ENCODE results near the gene PCDHGA4. TPM values are rescaled to one million over a fixed set of nuclear protein-coding genes. Genes with fewer than 3 reads are reported as not detected.

PCDHGA4 gene
- total and polyA plus RNA-seq, 2 of the 13 experiments (the other 11 are each of a cell fraction or from before 2014, with no cell fraction given): 0.49 to 0.58 TPM

DNA sequence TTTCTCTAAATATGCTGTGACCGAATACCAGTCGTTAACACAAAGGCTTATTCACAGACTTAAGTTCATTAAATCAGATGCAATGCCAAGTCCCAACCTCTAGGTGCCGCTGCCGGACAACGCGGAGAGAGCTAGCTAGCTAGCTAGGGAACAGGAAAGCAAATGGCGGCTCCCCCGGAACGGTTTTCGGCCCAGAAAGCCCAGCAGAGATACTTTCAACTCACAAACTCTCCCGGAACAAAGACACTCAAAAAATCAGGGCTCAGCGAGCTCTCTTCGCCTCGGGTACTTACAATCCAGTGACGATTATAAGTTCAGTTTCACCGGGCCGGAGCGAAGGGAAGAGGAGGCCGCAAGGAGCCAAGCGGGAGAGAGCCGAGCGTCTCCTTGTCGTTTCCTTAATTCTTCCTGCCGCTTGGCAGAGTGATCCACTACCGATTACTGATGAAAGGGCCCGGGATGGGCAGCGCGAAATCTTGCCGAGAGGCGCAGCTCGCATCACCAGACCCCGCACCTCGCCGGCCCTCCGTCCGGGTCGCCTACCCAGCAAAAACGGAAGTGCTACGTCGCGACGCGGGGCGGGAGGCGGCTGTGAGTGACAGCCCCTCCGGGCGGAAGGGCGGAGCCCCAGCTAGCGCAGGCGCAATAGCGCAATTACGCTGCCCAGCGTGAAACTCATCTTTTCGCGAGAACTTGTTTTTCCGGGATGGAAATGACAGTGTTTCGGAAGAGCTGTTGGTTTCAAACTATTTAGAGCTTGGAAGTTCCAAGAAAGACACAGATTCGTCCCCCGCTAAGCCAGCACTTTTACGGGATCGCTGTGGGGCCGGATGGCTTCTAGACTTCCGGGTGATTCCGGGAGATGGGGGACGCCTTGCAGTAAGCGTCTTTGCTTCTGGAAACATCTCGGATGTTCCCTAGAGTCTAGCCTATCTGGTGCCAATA is 34.3 kb upstream of the PCDHGA4 start, which contains the start of gene TAF7 (continued):
- TF ChIP-seq, protein P1, sequence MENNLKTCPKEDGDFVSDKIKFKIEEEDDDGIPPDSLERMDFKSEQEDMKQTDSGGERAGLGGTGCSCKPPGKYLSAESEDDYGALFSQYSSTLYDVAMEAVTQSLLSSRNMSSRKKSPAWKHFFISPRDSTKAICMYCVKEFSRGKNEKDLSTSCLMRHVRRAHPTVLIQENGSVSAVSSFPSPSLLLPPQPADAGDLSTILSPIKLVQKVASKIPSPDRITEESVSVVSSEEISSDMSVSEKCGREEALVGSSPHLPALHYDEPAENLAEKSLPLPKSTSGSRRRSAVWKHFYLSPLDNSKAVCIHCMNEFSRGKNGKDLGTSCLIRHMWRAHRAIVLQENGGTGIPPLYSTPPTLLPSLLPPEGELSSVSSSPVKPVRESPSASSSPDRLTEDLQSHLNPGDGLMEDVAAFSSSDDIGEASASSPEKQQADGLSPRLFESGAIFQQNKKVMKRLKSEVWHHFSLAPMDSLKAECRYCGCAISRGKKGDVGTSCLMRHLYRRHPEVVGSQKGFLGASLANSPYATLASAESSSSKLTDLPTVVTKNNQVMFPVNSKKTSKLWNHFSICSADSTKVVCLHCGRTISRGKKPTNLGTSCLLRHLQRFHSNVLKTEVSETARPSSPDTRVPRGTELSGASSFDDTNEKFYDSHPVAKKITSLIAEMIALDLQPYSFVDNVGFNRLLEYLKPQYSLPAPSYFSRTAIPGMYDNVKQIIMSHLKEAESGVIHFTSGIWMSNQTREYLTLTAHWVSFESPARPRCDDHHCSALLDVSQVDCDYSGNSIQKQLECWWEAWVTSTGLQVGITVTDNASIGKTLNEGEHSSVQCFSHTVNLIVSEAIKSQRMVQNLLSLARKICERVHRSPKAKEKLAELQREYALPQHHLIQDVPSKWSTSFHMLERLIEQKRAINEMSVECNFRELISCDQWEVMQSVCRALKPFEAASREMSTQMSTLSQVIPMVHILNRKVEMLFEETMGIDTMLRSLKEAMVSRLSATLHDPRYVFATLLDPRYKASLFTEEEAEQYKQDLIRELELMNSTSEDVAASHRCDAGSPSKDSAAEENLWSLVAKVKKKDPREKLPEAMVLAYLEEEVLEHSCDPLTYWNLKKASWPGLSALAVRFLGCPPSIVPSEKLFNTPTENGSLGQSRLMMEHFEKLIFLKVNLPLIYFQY (CRISPR knock-in tag; IDR thresholded peaks at IDR 0.05; ENCODE audit: borderline replicate concordance): 0 out of 2 replicates have a peak, but pooled peaks have one; percentile 46
- TF ChIP-seq NBN (conservative IDR thresholded peaks at IDR 0.05) (no peak), NFRKB (IDR thresholded peaks at IDR 0.05) (no peak), ZNF577 (CRISPR knock-in tag; IDR thresholded peaks at IDR 0.05; ENCODE audit: borderline replicate concordance, low read depth) (no peak), MIER3 (CRISPR knock-in tag; IDR thresholded peaks at IDR 0.05; ENCODE audit: borderline replicate concordance) (peak; percentile 36; the same call in 1 of the 2 replicates), TARDBP (CRISPR knock-in tag; IDR thresholded peaks at IDR 0.05) (no peak; the same call in 1 of the 2 replicates), SRY (CRISPR knock-in tag; IDR thresholded peaks at IDR 0.05) (peak; percentile 95; the same call in 1 of the 2 replicates), ZNF709 (CRISPR knock-in tag; IDR thresholded peaks at IDR 0.05) (peak; percentile 55; the same call in 1 of the 2 replicates), PCBP1 (IDR thresholded peaks at IDR 0.05; ENCODE audit: borderline replicate concordance, low read depth, low read length) (0 out of 2 replicates have a peak, but pooled peaks have one; percentile 53), IKZF1 (IDR thresholded peaks at IDR 0.05) (no peak), KAT8 (CRISPR knock-in tag; IDR thresholded peaks at IDR 0.05) (peak; percentile 94), REL (CRISPR knock-in tag; conservative IDR thresholded peaks at IDR 0.05) (peak; percentile 91; the same call in 1 of the 2 replicates), ZNF292 (CRISPR knock-in tag; IDR thresholded peaks at IDR 0.05; ENCODE audit: borderline replicate concordance, low read depth) (no peak)
- TF ChIP-seq, protein P2, sequence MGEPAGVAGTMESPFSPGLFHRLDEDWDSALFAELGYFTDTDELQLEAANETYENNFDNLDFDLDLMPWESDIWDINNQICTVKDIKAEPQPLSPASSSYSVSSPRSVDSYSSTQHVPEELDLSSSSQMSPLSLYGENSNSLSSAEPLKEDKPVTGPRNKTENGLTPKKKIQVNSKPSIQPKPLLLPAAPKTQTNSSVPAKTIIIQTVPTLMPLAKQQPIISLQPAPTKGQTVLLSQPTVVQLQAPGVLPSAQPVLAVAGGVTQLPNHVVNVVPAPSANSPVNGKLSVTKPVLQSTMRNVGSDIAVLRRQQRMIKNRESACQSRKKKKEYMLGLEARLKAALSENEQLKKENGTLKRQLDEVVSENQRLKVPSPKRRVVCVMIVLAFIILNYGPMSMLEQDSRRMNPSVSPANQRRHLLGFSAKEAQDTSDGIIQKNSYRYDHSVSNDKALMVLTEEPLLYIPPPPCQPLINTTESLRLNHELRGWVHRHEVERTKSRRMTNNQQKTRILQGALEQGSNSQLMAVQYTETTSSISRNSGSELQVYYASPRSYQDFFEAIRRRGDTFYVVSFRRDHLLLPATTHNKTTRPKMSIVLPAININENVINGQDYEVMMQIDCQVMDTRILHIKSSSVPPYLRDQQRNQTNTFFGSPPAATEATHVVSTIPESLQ (CRISPR knock-in tag; conservative IDR thresholded peaks at IDR 0.05): peak; percentile 71; the same call in 1 of the 2 replicates
- TF ChIP-seq, protein P3, sequence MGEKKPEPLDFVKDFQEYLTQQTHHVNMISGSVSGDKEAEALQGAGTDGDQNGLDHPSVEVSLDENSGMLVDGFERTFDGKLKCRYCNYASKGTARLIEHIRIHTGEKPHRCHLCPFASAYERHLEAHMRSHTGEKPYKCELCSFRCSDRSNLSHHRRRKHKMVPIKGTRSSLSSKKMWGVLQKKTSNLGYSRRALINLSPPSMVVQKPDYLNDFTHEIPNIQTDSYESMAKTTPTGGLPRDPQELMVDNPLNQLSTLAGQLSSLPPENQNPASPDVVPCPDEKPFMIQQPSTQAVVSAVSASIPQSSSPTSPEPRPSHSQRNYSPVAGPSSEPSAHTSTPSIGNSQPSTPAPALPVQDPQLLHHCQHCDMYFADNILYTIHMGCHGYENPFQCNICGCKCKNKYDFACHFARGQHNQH (CRISPR knock-in tag; IDR thresholded peaks at IDR 0.05): peak; percentile 83; the same call in 1 of the 2 replicates
- TF ChIP-seq, protein P4, sequence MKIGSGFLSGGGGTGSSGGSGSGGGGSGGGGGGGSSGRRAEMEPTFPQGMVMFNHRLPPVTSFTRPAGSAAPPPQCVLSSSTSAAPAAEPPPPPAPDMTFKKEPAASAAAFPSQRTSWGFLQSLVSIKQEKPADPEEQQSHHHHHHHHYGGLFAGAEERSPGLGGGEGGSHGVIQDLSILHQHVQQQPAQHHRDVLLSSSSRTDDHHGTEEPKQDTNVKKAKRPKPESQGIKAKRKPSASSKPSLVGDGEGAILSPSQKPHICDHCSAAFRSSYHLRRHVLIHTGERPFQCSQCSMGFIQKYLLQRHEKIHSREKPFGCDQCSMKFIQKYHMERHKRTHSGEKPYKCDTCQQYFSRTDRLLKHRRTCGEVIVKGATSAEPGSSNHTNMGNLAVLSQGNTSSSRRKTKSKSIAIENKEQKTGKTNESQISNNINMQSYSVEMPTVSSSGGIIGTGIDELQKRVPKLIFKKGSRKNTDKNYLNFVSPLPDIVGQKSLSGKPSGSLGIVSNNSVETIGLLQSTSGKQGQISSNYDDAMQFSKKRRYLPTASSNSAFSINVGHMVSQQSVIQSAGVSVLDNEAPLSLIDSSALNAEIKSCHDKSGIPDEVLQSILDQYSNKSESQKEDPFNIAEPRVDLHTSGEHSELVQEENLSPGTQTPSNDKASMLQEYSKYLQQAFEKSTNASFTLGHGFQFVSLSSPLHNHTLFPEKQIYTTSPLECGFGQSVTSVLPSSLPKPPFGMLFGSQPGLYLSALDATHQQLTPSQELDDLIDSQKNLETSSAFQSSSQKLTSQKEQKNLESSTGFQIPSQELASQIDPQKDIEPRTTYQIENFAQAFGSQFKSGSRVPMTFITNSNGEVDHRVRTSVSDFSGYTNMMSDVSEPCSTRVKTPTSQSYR (CRISPR knock-in tag; IDR thresholded peaks at IDR 0.05; ENCODE audit: borderline replicate concordance): no peak
- TF ChIP-seq, protein P5, sequence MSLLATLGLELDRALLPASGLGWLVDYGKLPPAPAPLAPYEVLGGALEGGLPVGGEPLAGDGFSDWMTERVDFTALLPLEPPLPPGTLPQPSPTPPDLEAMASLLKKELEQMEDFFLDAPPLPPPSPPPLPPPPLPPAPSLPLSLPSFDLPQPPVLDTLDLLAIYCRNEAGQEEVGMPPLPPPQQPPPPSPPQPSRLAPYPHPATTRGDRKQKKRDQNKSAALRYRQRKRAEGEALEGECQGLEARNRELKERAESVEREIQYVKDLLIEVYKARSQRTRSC (CRISPR knock-in tag; IDR thresholded peaks at IDR 0.05; ENCODE audit: low read depth): 0 out of 2 replicates have a peak, but pooled peaks have one; percentile 61

Measured in HepG2 (cell line).